SH-SY5Y (cell line): Measurements from ENCODE around the gene GOSR2.

Source experiments
- GATA2 ChIP-seq: IDR thresholded peaks from 2 replicates; pipeline ENCODE4 v1.6.1; 2011; ENCODE audit warnings: mild to moderate bottlenecking, low read depth, low read length
- GATA3 ChIP-seq: IDR thresholded peaks from 2 replicates; pipeline ENCODE4 v1.6.1; 2011; ENCODE audit warnings: low read depth, mild to moderate bottlenecking, low read length, moderate library complexity

DNA sequence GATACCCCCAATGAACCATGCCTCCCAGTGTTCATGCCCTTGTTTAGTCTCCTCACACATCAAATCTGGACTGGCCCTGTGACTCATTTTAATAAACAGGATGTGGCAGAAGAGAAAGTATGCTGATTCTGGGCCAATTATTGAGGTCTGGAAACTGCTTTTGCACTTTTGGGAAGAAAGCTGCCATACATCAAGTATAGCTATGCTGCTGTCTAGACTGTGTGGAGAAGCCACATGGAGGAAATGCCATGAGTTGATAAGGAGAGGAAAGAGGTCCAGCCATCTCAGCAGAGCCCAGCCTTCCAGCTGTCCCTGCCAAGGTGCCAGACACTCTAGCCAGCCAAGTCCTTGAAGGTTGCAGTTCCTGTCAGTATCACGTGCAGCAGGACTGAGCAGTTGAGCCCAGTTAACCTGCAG is 39.4 kb downstream of the GOSR2 start:
- no peak for TF ChIP-seq GATA3
- TF ChIP-seq GATA2, result no peak
